Ishikawa (cell line): ENCODE data around the gene NOXA1.

Experiments
- CEBPB ChIP-seq: IDR thresholded peaks from 2 replicates; pipeline ENCODE4 v1.6.1; 2012
- CREB1 ChIP-seq: IDR thresholded peaks from 2 replicates; pipeline ENCODE4 v1.6.1; 2012; ENCODE audit warnings: low read depth
- EGR1 ChIP-seq: IDR thresholded peaks from 2 replicates; pipeline ENCODE4 v1.6.1; 2012
- EP300 ChIP-seq: IDR thresholded peaks from 2 replicates; pipeline ENCODE4 v1.6.1; 2012; ENCODE audit warnings: borderline replicate concordance
- FOXM1 ChIP-seq: IDR thresholded peaks from 2 replicates; pipeline ENCODE4 v1.6.1; 2012; ENCODE audit warnings: low read depth, borderline replicate concordance
- NFIC ChIP-seq: IDR thresholded peaks from 2 replicates; pipeline ENCODE4 v1.6.1; 2012
- RAD21 ChIP-seq: IDR thresholded peaks from 2 replicates; pipeline ENCODE4 v1.6.1; 2012; ENCODE audit warnings: low read depth
- TAF1 ChIP-seq: IDR thresholded peaks from 2 replicates; pipeline ENCODE4 v1.6.1; 2012; ENCODE audit warnings: low read depth, mild to moderate bottlenecking
- TEAD4 ChIP-seq: IDR thresholded peaks from 2 replicates; pipeline ENCODE4 v1.6.1; 2012
- YY1 ChIP-seq: IDR thresholded peaks from 2 replicates; pipeline ENCODE4 v1.6.1; 2012; ENCODE audit warnings: low read depth
- ZBTB7A ChIP-seq: IDR thresholded peaks from 2 replicates; pipeline ENCODE4 v1.6.1; 2012; ENCODE audit warnings: low read depth
- TF ChIP-seq, protein P1 (sequence below): IDR thresholded peaks from 2 replicates; pipeline ENCODE4 v1.6.1; 2012
- TF ChIP-seq, protein P2 (sequence below): IDR thresholded peaks from 2 replicates; pipeline ENCODE4 v1.6.1; 2012
- TF ChIP-seq, protein P3 (sequence below): IDR thresholded peaks from 2 replicates; pipeline ENCODE4 v1.6.1; 2012; ENCODE audit warnings: low read depth, mild to moderate bottlenecking

Gene NOXA1

DNA sequence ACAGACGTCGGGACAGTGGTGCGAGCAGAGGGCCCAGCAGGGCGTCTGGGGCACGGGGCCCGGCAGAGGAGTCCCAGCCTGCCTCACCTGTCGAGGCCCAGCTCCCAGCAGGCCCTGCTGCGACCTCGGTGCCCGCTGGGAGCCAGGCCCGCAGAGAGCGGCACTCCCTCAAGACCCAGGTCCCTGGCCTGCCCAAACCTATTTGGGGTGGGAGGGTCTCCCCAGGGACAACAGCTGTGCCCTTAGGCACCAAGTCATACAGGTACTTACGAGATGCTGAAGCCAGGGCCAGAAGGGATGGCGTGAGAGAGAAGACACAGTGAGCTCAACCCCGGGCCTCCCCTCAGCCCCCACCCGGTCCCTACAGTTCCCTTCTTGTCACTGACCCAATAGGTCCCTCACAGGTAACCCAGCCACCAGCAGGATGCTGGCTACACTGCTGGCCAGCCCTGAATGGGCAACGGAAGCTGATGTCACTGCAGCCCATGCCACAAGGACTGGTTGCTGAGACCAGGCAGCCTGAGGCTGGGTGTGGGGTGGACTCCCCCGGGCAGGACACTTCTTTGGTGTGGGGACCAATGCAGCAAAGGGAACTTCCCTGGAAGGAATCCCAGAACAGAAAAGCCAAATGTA, 32.3 kb downstream of the NOXA1 start:
- TF ChIP-seq CREB1 (no peak), FOXM1 (no peak), TAF1 (no peak), NFIC (no peak)

DNA sequence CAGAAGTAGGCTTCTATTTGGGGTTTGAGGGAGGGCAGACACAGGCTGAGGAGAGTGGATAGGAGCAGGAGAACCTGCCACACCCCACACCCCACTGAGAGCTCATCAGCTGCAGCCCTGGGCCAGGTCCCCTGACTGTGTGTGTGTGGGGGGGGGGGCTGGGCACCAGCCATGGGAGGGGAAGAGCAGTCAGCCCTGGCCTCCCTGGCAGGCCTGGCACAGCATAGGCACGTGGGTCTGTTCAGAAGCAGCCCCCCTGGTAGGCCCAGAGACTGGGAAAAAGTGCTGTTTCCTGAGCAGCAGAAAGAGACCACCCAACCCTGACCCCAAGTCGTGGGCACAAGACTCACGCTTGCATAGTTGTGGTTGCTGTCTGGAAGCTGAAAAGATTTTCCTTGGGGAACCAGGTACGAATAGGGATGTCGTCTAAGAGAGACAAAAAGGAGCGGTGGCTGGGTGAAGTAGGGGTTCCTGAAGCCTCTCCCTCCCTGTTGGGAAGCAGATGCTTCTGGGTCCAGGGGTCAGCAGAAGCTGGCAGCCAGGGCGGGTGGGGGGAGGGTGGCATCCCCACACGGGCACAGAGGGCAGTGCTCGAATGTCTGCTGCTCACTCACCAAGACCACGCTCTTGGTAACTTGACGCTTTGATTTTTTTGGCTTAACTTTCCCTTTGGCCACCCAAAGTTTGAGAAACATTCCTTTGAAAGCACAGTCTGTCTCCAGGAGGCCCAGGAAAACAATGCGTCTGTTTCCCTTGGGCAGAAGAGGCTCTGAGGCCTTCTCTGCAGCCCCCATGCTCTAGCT, 33.1 kb downstream of the NOXA1 start:
- TF ChIP-seq, protein P1, sequence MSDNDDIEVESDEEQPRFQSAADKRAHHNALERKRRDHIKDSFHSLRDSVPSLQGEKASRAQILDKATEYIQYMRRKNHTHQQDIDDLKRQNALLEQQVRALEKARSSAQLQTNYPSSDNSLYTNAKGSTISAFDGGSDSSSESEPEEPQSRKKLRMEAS, result no peak
- peak; percentile 42; the same call in 1 of the 2 replicates for TF ChIP-seq TEAD4
- TF ChIP-seq NFIC, result peak; percentile 26; the same call in 1 of the 2 replicates

DNA sequence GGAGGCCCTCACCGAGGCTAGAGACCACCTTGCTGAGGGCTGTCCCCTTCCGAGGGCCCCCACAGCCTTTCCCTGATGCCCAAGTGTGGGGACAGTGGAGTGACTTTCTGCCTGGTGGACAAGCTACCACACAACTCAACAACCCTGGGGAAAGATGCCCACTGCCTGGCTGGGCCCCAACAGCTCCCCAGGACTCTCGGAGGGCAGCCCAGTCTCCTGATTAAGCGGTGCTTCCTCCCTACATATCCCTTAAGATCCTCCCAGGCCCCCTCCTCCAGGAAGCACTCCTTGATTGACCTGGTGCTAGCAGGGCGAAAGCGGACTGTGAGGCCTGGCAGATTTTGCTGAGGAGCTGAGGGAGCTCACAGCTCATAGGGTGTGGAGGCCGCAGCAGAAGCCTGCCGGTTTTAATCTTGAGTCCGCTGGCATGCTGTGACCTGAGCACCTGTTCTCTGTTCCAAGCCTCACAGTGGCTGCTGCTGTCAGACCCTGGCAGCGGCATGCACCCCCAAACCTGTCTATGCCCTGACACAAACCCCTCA, 33.7 kb downstream of the NOXA1 start:
- TF ChIP-seq CREB1 (no peak), CEBPB (no peak), ZBTB7A (no peak), TAF1 (no peak), YY1 (no peak), RAD21 (no peak), FOXM1 (no peak), TEAD4 (no peak), EGR1 (no peak), NFIC (no peak)
- TF ChIP-seq, protein P2, sequence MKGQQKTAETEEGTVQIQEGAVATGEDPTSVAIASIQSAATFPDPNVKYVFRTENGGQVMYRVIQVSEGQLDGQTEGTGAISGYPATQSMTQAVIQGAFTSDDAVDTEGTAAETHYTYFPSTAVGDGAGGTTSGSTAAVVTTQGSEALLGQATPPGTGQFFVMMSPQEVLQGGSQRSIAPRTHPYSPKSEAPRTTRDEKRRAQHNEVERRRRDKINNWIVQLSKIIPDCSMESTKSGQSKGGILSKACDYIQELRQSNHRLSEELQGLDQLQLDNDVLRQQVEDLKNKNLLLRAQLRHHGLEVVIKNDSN, result no peak
- TF ChIP-seq, protein P3, sequence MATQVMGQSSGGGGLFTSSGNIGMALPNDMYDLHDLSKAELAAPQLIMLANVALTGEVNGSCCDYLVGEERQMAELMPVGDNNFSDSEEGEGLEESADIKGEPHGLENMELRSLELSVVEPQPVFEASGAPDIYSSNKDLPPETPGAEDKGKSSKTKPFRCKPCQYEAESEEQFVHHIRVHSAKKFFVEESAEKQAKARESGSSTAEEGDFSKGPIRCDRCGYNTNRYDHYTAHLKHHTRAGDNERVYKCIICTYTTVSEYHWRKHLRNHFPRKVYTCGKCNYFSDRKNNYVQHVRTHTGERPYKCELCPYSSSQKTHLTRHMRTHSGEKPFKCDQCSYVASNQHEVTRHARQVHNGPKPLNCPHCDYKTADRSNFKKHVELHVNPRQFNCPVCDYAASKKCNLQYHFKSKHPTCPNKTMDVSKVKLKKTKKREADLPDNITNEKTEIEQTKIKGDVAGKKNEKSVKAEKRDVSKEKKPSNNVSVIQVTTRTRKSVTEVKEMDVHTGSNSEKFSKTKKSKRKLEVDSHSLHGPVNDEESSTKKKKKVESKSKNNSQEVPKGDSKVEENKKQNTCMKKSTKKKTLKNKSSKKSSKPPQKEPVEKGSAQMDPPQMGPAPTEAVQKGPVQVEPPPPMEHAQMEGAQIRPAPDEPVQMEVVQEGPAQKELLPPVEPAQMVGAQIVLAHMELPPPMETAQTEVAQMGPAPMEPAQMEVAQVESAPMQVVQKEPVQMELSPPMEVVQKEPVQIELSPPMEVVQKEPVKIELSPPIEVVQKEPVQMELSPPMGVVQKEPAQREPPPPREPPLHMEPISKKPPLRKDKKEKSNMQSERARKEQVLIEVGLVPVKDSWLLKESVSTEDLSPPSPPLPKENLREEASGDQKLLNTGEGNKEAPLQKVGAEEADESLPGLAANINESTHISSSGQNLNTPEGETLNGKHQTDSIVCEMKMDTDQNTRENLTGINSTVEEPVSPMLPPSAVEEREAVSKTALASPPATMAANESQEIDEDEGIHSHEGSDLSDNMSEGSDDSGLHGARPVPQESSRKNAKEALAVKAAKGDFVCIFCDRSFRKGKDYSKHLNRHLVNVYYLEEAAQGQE, result no peak

DNA sequence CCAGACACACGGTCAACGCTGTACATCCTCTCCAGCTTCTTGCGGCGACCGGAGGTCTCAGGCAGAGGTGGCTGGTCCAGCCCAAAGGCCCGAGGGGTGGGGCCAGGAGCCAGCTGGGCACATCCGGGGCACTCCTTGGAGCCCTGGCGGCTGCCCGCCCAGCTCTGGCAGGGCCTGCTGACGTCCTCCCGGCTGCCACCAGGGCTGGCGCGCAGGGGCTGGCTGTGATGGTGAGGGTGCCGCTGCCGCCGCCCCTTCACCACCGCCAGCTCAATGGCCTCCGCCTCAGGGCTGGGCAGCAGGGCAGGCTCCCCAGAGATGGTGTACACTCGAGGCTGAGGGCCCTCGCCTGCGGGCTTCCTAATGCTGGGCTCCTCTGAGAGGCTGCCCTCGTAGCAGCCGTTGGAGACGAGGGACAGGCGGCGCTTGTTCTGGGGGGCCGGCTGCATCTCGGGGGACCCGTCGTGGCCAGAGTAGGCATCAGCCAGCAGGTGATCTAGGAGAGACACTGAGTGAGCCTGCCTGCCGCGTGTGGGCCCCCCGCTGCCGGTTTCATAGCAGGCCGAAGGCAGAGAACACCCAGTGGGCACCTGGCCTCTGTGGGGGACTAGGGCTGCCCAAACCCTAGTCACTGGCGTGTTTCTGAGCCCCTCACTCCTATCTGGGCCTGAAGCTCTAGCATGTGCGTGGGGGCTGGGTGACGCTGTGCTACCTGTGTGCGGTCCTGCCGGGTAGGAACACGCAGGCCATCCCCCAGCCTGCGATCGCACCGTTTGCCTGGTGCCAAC, 34.4 kb downstream of the NOXA1 start:
- TF ChIP-seq, protein P1, result no peak
- no peak for TF ChIP-seq ZBTB7A
- no peak for TF ChIP-seq NFIC
- no peak for TF ChIP-seq CREB1
- no peak for TF ChIP-seq RAD21
- TF ChIP-seq EGR1, result no peak
- no peak for TF ChIP-seq TAF1
- TF ChIP-seq CEBPB, result no peak

DNA sequence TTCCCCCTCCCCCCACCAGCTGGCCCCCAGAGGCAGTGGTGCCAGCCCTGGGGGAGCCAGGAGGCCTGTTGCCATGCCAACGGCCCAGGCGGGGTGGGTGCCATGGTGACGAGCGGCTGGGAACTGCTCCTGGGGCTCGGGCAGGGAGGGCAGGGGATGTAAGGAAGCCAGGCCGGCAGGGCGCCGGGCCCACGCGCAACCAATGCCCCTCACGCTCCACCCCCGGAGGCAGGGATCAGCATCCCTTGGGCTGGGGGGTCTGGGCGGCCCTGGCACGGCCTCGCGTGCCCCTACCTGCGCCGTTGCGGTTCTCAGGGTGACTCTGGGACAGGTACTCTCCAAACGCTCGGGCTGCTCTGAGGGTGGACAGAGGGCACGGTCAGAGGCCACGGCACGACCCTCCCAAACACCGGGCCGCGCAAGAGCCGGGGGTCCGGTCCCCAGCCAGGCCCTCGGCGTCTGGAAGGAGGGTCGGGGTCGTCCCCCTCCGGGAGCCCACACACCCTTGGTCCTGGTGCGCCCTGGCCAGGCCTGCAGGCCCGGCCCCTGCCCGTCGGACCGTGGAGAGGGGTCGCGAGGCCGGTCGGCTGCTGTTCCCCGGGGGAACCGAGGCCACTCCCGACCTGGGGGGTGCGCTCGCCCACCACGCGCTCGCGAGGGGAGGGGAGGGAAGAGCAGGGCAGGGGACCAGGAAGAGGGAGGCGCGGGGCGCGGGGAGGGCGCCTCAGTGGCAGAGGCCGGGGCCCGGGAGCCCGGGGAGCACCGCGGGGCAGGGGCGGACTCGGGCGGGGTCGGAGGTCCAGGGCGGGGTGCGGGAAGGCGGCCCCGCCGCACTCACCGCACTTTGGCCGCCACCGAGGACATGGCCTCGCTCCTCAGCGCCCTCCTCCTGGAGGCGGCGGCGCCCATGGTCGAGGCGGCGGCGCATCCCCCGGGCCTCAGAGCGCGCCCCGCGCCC, 35.3 kb downstream of the NOXA1 start:
- TF ChIP-seq ZBTB7A (peak; percentile 82; the same call in 1 of the 2 replicates), YY1 (no peak), TEAD4 (no peak), EP300 (no peak), EGR1 (0 out of 2 replicates have a peak, but pooled peaks have one; percentile 7), CREB1 (no peak), RAD21 (no peak), TAF1 (no peak), CEBPB (no peak)
- TF ChIP-seq, protein P3, result no peak
- TF ChIP-seq, protein P2, result no peak
